ENCODE results near the gene MKLN1. TPM values are rescaled to one million over a fixed set of nuclear protein-coding genes. Genes with fewer than 3 reads are reported as not detected.

Gene MKLN1
- total and polyA plus RNA-seq, 3 donors from 2014 or later = 42.1 to 87.9 (median 82.4) TPM

DNA sequence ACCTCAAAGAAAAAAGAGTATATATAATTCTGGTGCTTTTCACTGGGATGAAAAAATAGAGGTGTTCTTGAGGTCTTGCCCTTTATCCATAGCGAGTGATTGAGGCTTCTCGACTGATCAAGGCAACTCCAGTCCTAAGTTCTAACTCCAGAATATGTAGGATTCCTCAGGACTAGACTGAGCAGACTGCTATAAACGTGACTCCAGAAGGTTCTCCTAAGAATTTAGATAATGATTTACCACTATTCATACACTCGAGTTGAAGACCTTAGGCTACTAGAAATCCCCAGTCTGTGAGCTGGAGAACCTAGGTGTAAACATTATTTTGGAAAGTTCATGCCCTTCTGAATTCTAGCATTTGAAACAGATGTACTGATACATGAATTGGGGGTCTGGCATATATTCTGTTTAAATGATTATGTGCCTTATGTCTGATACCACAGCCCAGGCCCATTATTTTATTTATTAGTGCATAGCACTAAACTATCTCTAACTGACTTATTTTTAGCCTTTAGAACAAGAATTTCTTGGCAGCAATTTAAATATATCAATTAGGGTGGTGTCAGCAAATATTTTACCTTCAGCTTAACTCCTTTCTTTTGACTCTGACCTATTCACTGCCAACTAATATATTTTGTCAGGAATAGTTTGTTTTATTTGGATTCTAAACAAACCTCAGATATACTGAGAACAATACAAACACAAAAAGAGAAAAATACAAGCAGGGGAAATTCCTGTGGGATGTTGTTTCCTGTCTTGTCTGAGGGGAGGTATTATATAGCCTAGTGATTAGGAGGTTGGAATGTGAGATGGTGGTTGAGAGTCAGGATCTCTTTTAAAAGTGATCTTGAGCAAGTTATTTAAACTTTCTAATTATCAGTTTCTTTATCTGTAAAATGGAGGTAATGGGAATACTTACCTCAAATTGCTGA, 153.0 kb downstream of the MKLN1 start:
- no peak overlapping the region for H3K4me3 ChIP-seq
- TF ChIP-seq POLR2A (IDR thresholded peaks at IDR 0.05) (no peak), CTCF (IDR thresholded peaks at IDR 0.05) (no peak)
- H3K27ac ChIP-seq = peak overlapping the region in 1 of 2 donors; percentile 21
- no peak for DNase-seq
- no peaks in the 10 kb centered on the region for H3K36me3 ChIP-seq (ENCODE audit: low read depth, missing control alignments)
- 61 to 67% methylated on average over 4 of the region's 4 CpGs for WGBS, 2 donors
- no peaks in the 10 kb centered on the region for H3K9me3 ChIP-seq
- intact Hi-C loops (cut with DNase I; ENCODE audit: low total_unique reads) = no loop called here
- H3K4me1 ChIP-seq = no peaks in the 10 kb centered on the region
- no peaks in the 10 kb centered on the region for H3K27me3 ChIP-seq

GRCh38 chr7:131482800-131483199, 155.1 kb downstream of the MKLN1 start:
- H3K27me3 ChIP-seq = no peaks in the 10 kb centered on the region
- 95 to 100% methylated on average over 2 of the region's 2 CpGs for WGBS, 2 donors
- H3K9me3 ChIP-seq = no peaks in the 10 kb centered on the region
- no peaks in the 10 kb centered on the region for H3K4me1 ChIP-seq
- H3K4me3 ChIP-seq = no peak overlapping the region
- H3K36me3 ChIP-seq (ENCODE audit: low read depth, missing control alignments) = no peaks in the 10 kb centered on the region
- no peak overlapping the region for H3K27ac ChIP-seq
- TF ChIP-seq POLR2A (IDR thresholded peaks at IDR 0.05) = no peak
- no peak for TF ChIP-seq CTCF (IDR thresholded peaks at IDR 0.05)
- intact Hi-C loops (cut with DNase I; ENCODE audit: low total_unique reads) = no loop called here
- no peak for DNase-seq

- intact Hi-C loops (cut with DNase I; ENCODE audit: low total_unique reads) = no loop called here
- Histone ChIP-seq H3K9me3 (no peaks in the 10 kb centered on the region), H3K27ac (no peak overlapping the region), H3K4me3 (no peak overlapping the region), H3K36me3 (ENCODE audit: low read depth, missing control alignments) (no peaks in the 10 kb centered on the region), H3K27me3 (no peaks in the 10 kb centered on the region), H3K4me1 (no peaks in the 10 kb centered on the region)
- 93 to 95% methylated on average over 2 of the region's 2 CpGs for WGBS, 2 donors
- DNase-seq = no peak
- no peak for TF ChIP-seq CTCF (IDR thresholded peaks at IDR 0.05)
- TF ChIP-seq POLR2A (IDR thresholded peaks at IDR 0.05) = no peak
These were observed 155.9 kb downstream of the MKLN1 start for GRCh38 chr7:131483586-131483985.

- Histone ChIP-seq H3K4me3 (no peak overlapping the region), H3K27ac (peak overlapping the region in 1 of 2 donors; percentile 33), H3K9me3 (no peaks in the 10 kb centered on the region), H3K27me3 (no peaks in the 10 kb centered on the region), H3K36me3 (ENCODE audit: low read depth, missing control alignments) (no peaks in the 10 kb centered on the region), H3K4me1 (no peaks in the 10 kb centered on the region)
- intact Hi-C loops (cut with DNase I; ENCODE audit: low total_unique reads) = no loop called here
- no peak for TF ChIP-seq CTCF (IDR thresholded peaks at IDR 0.05)
- no peak for TF ChIP-seq POLR2A (IDR thresholded peaks at IDR 0.05)
- DNase-seq = no peak
- 79 to 84% methylated on average over 2 of the region's 2 CpGs for WGBS, 2 donors
These were observed 158.7 kb downstream of the MKLN1 start for GRCh38 chr7:131486346-131486745.
